ENCODE measurements around the gene MAP3K14. TPM values are rescaled to one million over a fixed set of nuclear protein-coding genes. Genes with fewer than 3 reads are reported as not detected.

MAP3K14 gene
- total RNA-seq, 1 experiment from 2014 or later, result 16.4 TPM

DNA sequence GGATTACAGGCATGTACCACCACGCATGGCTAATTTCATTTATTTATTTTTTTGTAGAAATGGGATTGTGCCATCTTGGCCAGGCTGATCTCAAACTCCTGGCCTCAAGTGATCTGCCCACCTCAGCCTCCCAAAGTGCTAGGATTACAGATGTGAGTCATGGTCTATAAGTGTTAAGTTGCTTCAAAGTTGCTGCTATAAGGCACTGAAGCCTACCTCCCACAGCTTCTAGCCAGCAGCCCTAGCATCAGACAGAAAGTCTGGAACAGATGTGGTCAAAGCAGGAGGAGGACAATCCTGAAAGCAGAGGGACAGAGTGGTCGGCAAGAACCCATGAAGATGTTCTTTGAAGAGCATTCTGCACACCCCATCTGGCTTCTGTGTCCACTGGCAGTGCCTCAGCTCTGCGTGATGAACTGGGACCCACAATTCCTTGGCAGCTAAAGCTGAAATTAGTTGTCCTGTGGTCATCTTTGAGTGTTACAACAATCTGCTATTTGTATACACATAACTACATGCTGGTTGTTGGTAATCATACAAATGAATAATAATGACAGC is 11.2 kb downstream of the MAP3K14 start:
- H3K36me3 ChIP-seq (ENCODE audit: control insufficient read depth in 1 of 2, insufficient read depth in 2 of 2, low read length in 2 of 2), result peaks cover 0 to 12% of the 10 kb centered on the region in 2 experiments; a peak in 1 of 4 replicates
- H3K4me1 ChIP-seq (ENCODE audit: control insufficient read depth in 1 of 2, insufficient read depth in 2 of 2, low read length in 2 of 2), result peaks cover 34 to 67% of the 10 kb centered on the region in 2 experiments
- BruUV-seq (replicated peaks), result no TSS peak
- no peaks in the 10 kb centered on the region for H3K9me3 ChIP-seq (ENCODE audit: control insufficient read depth in 1 of 2, insufficient read depth in 1 of 2, low read depth in 1 of 2, low read length in 2 of 2)
- H3K9me2 ChIP-seq (ENCODE audit: insufficient read depth), result no peaks in the 10 kb centered on the region
- no peaks in the 10 kb centered on the region for H3K27me3 ChIP-seq (ENCODE audit: insufficient read depth, low read length)
- peaks cover 19% of the 10 kb centered on the region; the same call in 1 of the 2 replicates for H4K20me1 ChIP-seq (ENCODE audit: insufficient read depth)
- no peak overlapping the region for H3K27ac ChIP-seq (ENCODE audit: low read depth, low read length)
- no peak for TF ChIP-seq SP1 (IDR thresholded peaks at IDR 0.05; ENCODE audit: low read depth)
- no peak for TF ChIP-seq SIN3A (IDR thresholded peaks at IDR 0.05; ENCODE audit: low read depth)
- TF ChIP-seq SRF (IDR thresholded peaks at IDR 0.05; ENCODE audit: low read depth), result no peak
- TF ChIP-seq, protein P1, sequence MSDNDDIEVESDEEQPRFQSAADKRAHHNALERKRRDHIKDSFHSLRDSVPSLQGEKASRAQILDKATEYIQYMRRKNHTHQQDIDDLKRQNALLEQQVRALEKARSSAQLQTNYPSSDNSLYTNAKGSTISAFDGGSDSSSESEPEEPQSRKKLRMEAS (IDR thresholded peaks at IDR 0.05), result no peak
- no peak for TF ChIP-seq ELF1 (IDR thresholded peaks at IDR 0.05; ENCODE audit: borderline replicate concordance, low read depth)
- no peak for TF ChIP-seq FOSL1 (IDR thresholded peaks at IDR 0.05; ENCODE audit: low read depth)
- TF ChIP-seq ZNF274 (IDR thresholded peaks at IDR 0.05; ENCODE audit: low read depth, low read length), result no peak
- no peak for TF ChIP-seq RAD21 (IDR thresholded peaks at IDR 0.05; ENCODE audit: low read depth)
- no peak for TF ChIP-seq POLR2AphosphoS5 (IDR thresholded peaks at IDR 0.05; ENCODE audit: low read depth, low read length)
- TF ChIP-seq TCF7L2 (IDR thresholded peaks at IDR 0.05; ENCODE audit: borderline replicate concordance, extremely low read depth, insufficient read depth, insufficient read length), result no peak
- TF ChIP-seq JUND (IDR thresholded peaks at IDR 0.05), result no peak
- TF ChIP-seq, protein P2, sequence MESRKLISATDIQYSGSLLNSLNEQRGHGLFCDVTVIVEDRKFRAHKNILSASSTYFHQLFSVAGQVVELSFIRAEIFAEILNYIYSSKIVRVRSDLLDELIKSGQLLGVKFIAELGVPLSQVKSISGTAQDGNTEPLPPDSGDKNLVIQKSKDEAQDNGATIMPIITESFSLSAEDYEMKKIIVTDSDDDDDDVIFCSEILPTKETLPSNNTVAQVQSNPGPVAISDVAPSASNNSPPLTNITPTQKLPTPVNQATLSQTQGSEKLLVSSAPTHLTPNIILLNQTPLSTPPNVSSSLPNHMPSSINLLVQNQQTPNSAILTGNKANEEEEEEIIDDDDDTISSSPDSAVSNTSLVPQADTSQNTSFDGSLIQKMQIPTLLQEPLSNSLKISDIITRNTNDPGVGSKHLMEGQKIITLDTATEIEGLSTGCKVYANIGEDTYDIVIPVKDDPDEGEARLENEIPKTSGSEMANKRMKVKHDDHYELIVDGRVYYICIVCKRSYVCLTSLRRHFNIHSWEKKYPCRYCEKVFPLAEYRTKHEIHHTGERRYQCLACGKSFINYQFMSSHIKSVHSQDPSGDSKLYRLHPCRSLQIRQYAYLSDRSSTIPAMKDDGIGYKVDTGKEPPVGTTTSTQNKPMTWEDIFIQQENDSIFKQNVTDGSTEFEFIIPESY (IDR thresholded peaks at IDR 0.05; ENCODE audit: extremely low read depth, insufficient replicate concordance, low read length), result no peak
- TF ChIP-seq EGR1 (IDR thresholded peaks at IDR 0.05; ENCODE audit: low read depth), result no peak
- CTCF ChIA-PET, result interaction anchor here (0.8 kb wide), 1 partner anchor 79 kb away, joined by 3 read pairs; no protein-coding TSS in a partner anchor
- no peak overlapping the region for H3K4me3 ChIP-seq (replicated peaks in 1 of 2; ENCODE audit: low read depth in 1 of 2, low read length in 2 of 2)
- intact Hi-C loops (cut with micrococcal nuclease), result loop anchor here (1.0 kb wide), 1 partner anchor 8 kb away; no protein-coding TSS in a partner anchor
- no peak overlapping the region for H3K4me2 ChIP-seq (ENCODE audit: low read length)
- ATAC-seq, result peak; percentile 25; the same call in 1 of the 2 replicates
- H2AFZ ChIP-seq (ENCODE audit: low read depth, low read length, poor library complexity, severe bottlenecking), result no peak overlapping the region
- POLR2A ChIA-PET, result no interaction called here
- no peak overlapping the region for H3K9ac ChIP-seq (ENCODE audit: low read length)
- RAD21 ChIA-PET (ENCODE audit: low non-redundant PET in 1 of 2, low total read pairs in 2 of 2, uncharacterized antibody in 2 of 2, unreplicated experiment in 2 of 2), result no interaction called here
- DNase-seq (ENCODE audit: low read depth, low spot score), result no peak
- H3K79me2 ChIP-seq (ENCODE audit: insufficient read depth, low read length), result peaks cover 99% of the 10 kb centered on the region

Measured in HCT116 (cell line).